HEK293 (cell line): ENCODE results near the gene TCF7L1.

ENCODE experiments used
- CTCF ChIA-PET: fragments of 350-600 bp; formaldehyde crosslinking; extraction: SDS; loops from one replicate; lab custom pipeline; 2021; ENCODE audit warnings: antibody characterized with exemption; lab: Yijun Ruan, JAX
- POLR2A ChIA-PET: fragments of 300-600 bp; formaldehyde crosslinking; extraction: SDS; loops from one replicate; lab custom pipeline; 2020; ENCODE audit warnings: antibody characterized with exemption, inconsistent platforms; lab: Yijun Ruan, JAX
- H3K27ac ChIP-seq: fragments of 200-500 bp; sonication (Bioruptor generic); 2 replicates; pipeline ENCODE4 v1.5.1; 2014; ENCODE audit warnings: low read depth, low read length, control low read depth, inconsistent platforms; ENCODE audit errors: extremely low read depth
- H3K36me3 ChIP-seq, 2 experiments: fragments of 200-500 bp in 1 of 2; sonication (Bioruptor generic) in 1 of 2; 1 replicate in 1 of 2; 2 replicates in 1 of 2; pipeline ENCODE4 v1.5.1; 2014 to 2017; ENCODE audit warnings: inconsistent platforms in 2 of 2, low read length in 2 of 2; ENCODE audit not compliant: control insufficient read depth in 2 of 2, insufficient read depth in 1 of 2
- H3K4me1 ChIP-seq: fragments of 200-500 bp; sonication (Bioruptor generic); 2 replicates; pipeline ENCODE4 v1.5.1; 2014; ENCODE audit warnings: mild to moderate bottlenecking, low read length, inconsistent platforms; ENCODE audit not compliant: control insufficient read depth, insufficient read depth
- H3K4me3 ChIP-seq: 2 replicates; pipeline ENCODE4 v1.5.1; 2011; ENCODE audit warnings: low read depth, mild to moderate bottlenecking, control low read depth, low read length, moderate library complexity
- H3K9me3 ChIP-seq: fragments of 200-500 bp; sonication (Bioruptor generic); 2 replicates; pipeline ENCODE4 v1.5.1; 2014; ENCODE audit warnings: low read depth, low read length, inconsistent platforms; ENCODE audit not compliant: control insufficient read depth, insufficient read depth
- FEZF1 ChIP-seq: fragments of 450-650 bp; formaldehyde crosslinking; IDR thresholded peaks from 2 replicates; pipeline ENCODE4 v1.5.1; 2016; ENCODE audit warnings: missing biosample characterization, missing genetic modification characterization
- GLI2 ChIP-seq: fragments of 450-650 bp; formaldehyde crosslinking; IDR thresholded peaks from 2 replicates; pipeline ENCODE4; 2017; ENCODE audit warnings: missing biosample characterization, missing genetic modification characterization, low read depth, borderline replicate concordance
- GLIS1 ChIP-seq: fragments of 450-650 bp; formaldehyde crosslinking; IDR thresholded peaks from 2 replicates; pipeline ENCODE4 v1.5.1; 2016; ENCODE audit warnings: missing biosample characterization, missing genetic modification characterization
- HOXD13 ChIP-seq: sonication (generic); formaldehyde crosslinking; IDR thresholded peaks from 2 replicates; pipeline ENCODE4 v1.8.0; 2022; ENCODE audit warnings: missing genetic modification reagents, borderline replicate concordance
- KLF7 ChIP-seq: fragments of 450-650 bp; formaldehyde crosslinking; IDR thresholded peaks from 2 replicates; pipeline ENCODE4 v1.5.1; 2016; ENCODE audit warnings: missing biosample characterization, missing genetic modification characterization, borderline replicate concordance
- KLF8 ChIP-seq: fragments of 450-650 bp; formaldehyde crosslinking; IDR thresholded peaks from 2 replicates; pipeline ENCODE4 v1.5.1; 2016; ENCODE audit warnings: missing biosample characterization, missing genetic modification characterization
- SETDB1 ChIP-seq: IDR thresholded peaks from one replicate; pipeline ENCODE4 v1.6.1; 2017; ENCODE audit warnings: mild to moderate bottlenecking, low read length, moderate library complexity, mixed read lengths; ENCODE audit not compliant: insufficient read length
- YY2 ChIP-seq: fragments of 450-650 bp; formaldehyde crosslinking; IDR thresholded peaks from 2 replicates; pipeline ENCODE4 v1.5.1; 2016; ENCODE audit warnings: missing biosample characterization, missing genetic modification characterization
- ZBTB1 ChIP-seq: fragments of 450-650 bp; formaldehyde crosslinking; IDR thresholded peaks from 2 replicates; pipeline ENCODE4 v1.5.1; 2016; ENCODE audit warnings: missing biosample characterization, missing genetic modification characterization
- ZBTB20 ChIP-seq: fragments of 450-650 bp; formaldehyde crosslinking; IDR thresholded peaks from 2 replicates; pipeline ENCODE4 v1.5.1; 2016; ENCODE audit warnings: missing biosample characterization, missing genetic modification characterization
- ZBTB21 ChIP-seq: fragments of 450-650 bp; formaldehyde crosslinking; IDR thresholded peaks from 2 replicates; pipeline ENCODE4 v1.5.1; 2017; ENCODE audit warnings: missing biosample characterization, missing genetic modification characterization
- ZBTB8A ChIP-seq: fragments of 450-650 bp; formaldehyde crosslinking; IDR thresholded peaks from 2 replicates; pipeline ENCODE4 v1.5.1; 2016; ENCODE audit warnings: missing biosample characterization, missing genetic modification characterization
- ZFHX2 ChIP-seq: fragments of 450-650 bp; formaldehyde crosslinking; conservative IDR thresholded peaks from 2 replicates; pipeline ENCODE4 v1.5.1; 2016; ENCODE audit warnings: missing biosample characterization, missing genetic modification characterization
- ZNF184 ChIP-seq: fragments of 450-650 bp; IDR thresholded peaks from 2 replicates; pipeline ENCODE4 v1.5.1; 2018; ENCODE audit warnings: missing biosample characterization, mild to moderate bottlenecking, missing genetic modification characterization
- ZNF202 ChIP-seq: fragments of 450-650 bp; formaldehyde crosslinking; IDR thresholded peaks from 2 replicates; pipeline ENCODE4 v1.5.1; 2016; ENCODE audit warnings: missing biosample characterization, missing genetic modification characterization, borderline replicate concordance
- ZNF302 ChIP-seq: fragments of 450-650 bp; formaldehyde crosslinking; IDR thresholded peaks from 2 replicates; pipeline ENCODE4 v1.5.1; 2016; ENCODE audit warnings: missing biosample characterization, missing genetic modification characterization, low read depth
- ZNF514 ChIP-seq: fragments of 450-650 bp; formaldehyde crosslinking; IDR thresholded peaks from 2 replicates; pipeline ENCODE4 v1.5.1; 2016; ENCODE audit warnings: missing biosample characterization, missing genetic modification characterization
- ZNF571 ChIP-seq: fragments of 450-650 bp; formaldehyde crosslinking; IDR thresholded peaks from 2 replicates; pipeline ENCODE4 v1.5.0; 2017; ENCODE audit warnings: missing biosample characterization, missing genetic modification characterization
- ZNF585B ChIP-seq: fragments of 450-650 bp; formaldehyde crosslinking; IDR thresholded peaks from 2 replicates; pipeline ENCODE4 v1.5.1; 2016; ENCODE audit warnings: missing biosample characterization, missing genetic modification characterization
- ZNF600 ChIP-seq: fragments of 450-650 bp; formaldehyde crosslinking; IDR thresholded peaks from 2 replicates; pipeline ENCODE4 v1.5.1; 2016; ENCODE audit warnings: missing biosample characterization, missing genetic modification characterization
- ZNF624 ChIP-seq: fragments of 450-650 bp; formaldehyde crosslinking; IDR thresholded peaks from 2 replicates; pipeline ENCODE4 v1.5.1; 2017; ENCODE audit warnings: missing biosample characterization, missing genetic modification characterization
- ZSCAN16 ChIP-seq: fragments of 450-650 bp; formaldehyde crosslinking; IDR thresholded peaks from 2 replicates; pipeline ENCODE4 v1.5.1; 2016; ENCODE audit warnings: missing biosample characterization, missing genetic modification characterization
- TF ChIP-seq, protein P1 (sequence below): fragments of 450-650 bp; formaldehyde crosslinking; IDR thresholded peaks from 2 replicates; pipeline ENCODE4 v1.5.1; 2016; ENCODE audit warnings: missing biosample characterization, missing genetic modification characterization
- TF ChIP-seq, protein P2 (sequence below): fragments of 450-650 bp; formaldehyde crosslinking; IDR thresholded peaks from 2 replicates; pipeline ENCODE4 v1.5.1; 2016; ENCODE audit warnings: missing biosample characterization, missing genetic modification characterization
- TF ChIP-seq, protein P3 (sequence below): fragments of 450-650 bp; formaldehyde crosslinking; IDR thresholded peaks from 2 replicates; pipeline ENCODE4 v1.5.1; 2016; ENCODE audit warnings: missing biosample characterization, missing genetic modification characterization
- TF ChIP-seq, protein P4 (sequence below): IDR thresholded peaks from 2 replicates; pipeline ENCODE4 v1.6.1; 2011; ENCODE audit warnings: mild to moderate bottlenecking, low read depth, low read length, borderline replicate concordance
- TF ChIP-seq, protein P5 (sequence below): fragments of 450-650 bp; formaldehyde crosslinking; IDR thresholded peaks from 2 replicates; pipeline ENCODE4 v1.5.1; 2017; ENCODE audit warnings: missing biosample characterization, missing genetic modification characterization

The TCF7L1 gene

DNA sequence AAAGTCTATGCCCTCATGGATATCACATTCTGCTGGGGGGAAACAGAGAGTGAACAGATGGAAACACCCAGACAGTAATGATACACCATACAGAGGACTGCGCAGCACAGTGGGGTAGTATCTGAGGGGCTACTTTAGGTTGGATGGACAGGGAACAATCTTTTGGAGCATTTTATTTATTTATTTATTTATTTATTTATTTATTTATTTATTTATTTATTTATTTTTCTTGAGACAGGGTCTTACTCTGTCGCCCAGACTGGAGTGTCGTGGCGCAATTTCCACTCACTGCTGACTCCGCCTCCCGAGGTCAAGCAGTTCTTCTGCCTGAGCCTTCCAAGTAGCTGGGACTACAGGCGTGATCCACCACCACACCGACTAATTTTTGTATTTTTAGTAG lies 105.4 kb downstream of the TCF7L1 start (continued):
- TF ChIP-seq ZNF184 = no peak
- TF ChIP-seq ZSCAN16 (tag by site-specific recombination) = no peak
- TF ChIP-seq, protein P1, sequence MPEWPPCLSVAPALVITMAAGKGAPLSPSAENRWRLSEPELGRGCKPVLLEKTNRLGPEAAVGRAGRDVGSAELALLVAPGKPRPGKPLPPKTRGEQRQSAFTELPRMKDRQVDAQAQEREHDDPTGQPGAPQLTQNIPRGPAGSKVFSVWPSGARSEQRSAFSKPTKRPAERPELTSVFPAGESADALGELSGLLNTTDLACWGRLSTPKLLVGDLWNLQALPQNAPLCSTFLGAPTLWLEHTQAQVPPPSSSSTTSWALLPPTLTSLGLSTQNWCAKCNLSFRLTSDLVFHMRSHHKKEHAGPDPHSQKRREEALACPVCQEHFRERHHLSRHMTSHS (tag by site-specific recombination) = no peak
- TF ChIP-seq, protein P2, sequence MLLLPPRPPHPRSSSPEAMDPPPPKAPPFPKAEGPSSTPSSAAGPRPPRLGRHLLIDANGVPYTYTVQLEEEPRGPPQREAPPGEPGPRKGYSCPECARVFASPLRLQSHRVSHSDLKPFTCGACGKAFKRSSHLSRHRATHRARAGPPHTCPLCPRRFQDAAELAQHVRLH = no peak
- TF ChIP-seq KLF8 = no peak
- peak; percentile 75 for TF ChIP-seq ZBTB8A (tag by site-specific recombination)
- TF ChIP-seq ZNF600 (tag by site-specific recombination) = no peak
- peak; percentile 30; the same call in 1 of the 2 replicates for TF ChIP-seq GLI2
- no peak for TF ChIP-seq SETDB1
- no peak for TF ChIP-seq HOXD13
- TF ChIP-seq ZNF624 (tag by site-specific recombination) = no peak
- 0 out of 2 replicates have a peak, but pooled peaks have one; percentile 21 for TF ChIP-seq ZBTB21
- no peak for TF ChIP-seq ZNF514 (tag by site-specific recombination)
- no peak for TF ChIP-seq GLIS1

DNA sequence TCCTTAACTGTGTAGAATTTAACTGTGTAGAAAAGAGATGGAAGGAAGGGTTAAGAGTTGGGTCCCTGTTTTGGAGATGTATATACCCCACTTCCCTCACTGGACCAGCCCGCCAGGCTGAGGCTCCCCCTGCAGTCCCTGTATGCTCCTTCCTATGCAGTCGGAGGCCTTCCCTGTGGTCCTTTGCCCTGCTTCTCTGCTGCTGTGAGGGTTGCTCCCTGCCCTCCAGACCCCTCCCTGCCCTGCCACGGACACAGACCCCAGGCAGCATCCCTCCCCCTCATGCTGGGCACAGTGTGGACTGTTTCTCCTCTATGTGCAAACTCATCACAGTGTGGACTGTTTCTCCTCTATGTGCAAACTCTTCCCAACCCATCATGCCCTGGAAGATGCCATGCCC lies 105.9 kb downstream of the TCF7L1 start:
- Histone ChIP-seq H3K36me3 (no peaks in the 10 kb centered on the region), H3K27ac (no peak overlapping the region), H3K4me3 (no peak overlapping the region), H3K9me3 (no peaks in the 10 kb centered on the region), H3K4me1 (no peaks in the 10 kb centered on the region)
- TF ChIP-seq ZFHX2 (tag by site-specific recombination) (no peak), ZNF585B (no peak)
- POLR2A ChIA-PET = no interaction called here
- CTCF ChIA-PET = interaction anchor here (0.5 to 0.7 kb wide), 2 partner anchors 90 to 372 kb away, joined by 3 to 6 read pairs; no protein-coding TSS in a partner anchor

DNA sequence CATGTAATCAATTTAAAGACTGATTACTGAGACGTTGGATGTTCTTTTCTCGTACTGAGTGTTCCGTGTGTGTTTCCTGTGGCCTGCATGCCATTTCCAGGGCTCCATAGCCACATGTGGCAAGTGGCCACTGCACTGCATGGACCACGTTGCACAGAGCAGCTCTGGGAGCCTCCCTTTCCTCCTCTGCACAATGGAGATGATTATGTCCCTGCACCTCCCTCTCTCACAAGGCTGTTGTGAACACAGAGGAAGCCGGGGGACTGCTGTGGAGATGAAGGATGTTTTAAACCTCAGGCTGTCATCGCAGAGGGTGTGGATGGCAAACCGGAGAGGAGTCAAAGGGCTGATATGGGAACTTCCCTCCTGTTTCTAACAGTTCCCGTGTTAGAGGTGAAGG lies 106.9 kb downstream of the TCF7L1 start:
- Histone ChIP-seq H3K27ac (no peak overlapping the region), H3K4me1 (no peaks in the 10 kb centered on the region), H3K36me3 (no peaks in the 10 kb centered on the region), H3K4me3 (no peak overlapping the region), H3K9me3 (no peaks in the 10 kb centered on the region)
- ChIA-PET POLR2A (no interaction called here), CTCF (interaction anchor here (1.6 kb wide), 1 partner anchor 173 kb away, joined by 5 read pairs; no protein-coding TSS in a partner anchor)
- TF ChIP-seq, protein P3, sequence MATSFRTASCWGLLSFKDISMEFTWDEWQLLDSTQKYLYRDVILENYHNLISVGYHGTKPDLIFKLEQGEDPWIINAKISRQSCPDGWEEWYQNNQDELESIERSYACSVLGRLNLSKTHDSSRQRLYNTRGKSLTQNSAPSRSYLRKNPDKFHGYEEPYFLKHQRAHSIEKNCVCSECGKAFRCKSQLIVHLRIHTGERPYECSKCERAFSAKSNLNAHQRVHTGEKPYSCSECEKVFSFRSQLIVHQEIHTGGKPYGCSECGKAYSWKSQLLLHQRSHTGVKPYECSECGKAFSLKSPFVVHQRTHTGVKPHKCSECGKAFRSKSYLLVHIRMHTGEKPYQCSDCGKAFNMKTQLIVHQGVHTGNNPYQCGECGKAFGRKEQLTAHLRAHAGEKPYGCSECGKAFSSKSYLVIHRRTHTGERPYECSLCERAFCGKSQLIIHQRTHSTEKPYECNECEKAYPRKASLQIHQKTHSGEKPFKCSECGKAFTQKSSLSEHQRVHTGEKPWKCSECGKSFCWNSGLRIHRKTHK (tag by site-specific recombination) = no peak
- TF ChIP-seq ZNF302 (tag by site-specific recombination) (no peak), FEZF1 (tag by site-specific recombination) (no peak), ZNF202 (no peak), KLF7 (tag by site-specific recombination) (no peak), YY2 (no peak), ZBTB20 (tag by site-specific recombination) (no peak), ZNF571 (tag by site-specific recombination) (no peak), ZBTB1 (tag by site-specific recombination) (no peak)
- TF ChIP-seq, protein P4, sequence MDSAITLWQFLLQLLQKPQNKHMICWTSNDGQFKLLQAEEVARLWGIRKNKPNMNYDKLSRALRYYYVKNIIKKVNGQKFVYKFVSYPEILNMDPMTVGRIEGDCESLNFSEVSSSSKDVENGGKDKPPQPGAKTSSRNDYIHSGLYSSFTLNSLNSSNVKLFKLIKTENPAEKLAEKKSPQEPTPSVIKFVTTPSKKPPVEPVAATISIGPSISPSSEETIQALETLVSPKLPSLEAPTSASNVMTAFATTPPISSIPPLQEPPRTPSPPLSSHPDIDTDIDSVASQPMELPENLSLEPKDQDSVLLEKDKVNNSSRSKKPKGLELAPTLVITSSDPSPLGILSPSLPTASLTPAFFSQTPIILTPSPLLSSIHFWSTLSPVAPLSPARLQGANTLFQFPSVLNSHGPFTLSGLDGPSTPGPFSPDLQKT = no peak
- TF ChIP-seq, protein P5, sequence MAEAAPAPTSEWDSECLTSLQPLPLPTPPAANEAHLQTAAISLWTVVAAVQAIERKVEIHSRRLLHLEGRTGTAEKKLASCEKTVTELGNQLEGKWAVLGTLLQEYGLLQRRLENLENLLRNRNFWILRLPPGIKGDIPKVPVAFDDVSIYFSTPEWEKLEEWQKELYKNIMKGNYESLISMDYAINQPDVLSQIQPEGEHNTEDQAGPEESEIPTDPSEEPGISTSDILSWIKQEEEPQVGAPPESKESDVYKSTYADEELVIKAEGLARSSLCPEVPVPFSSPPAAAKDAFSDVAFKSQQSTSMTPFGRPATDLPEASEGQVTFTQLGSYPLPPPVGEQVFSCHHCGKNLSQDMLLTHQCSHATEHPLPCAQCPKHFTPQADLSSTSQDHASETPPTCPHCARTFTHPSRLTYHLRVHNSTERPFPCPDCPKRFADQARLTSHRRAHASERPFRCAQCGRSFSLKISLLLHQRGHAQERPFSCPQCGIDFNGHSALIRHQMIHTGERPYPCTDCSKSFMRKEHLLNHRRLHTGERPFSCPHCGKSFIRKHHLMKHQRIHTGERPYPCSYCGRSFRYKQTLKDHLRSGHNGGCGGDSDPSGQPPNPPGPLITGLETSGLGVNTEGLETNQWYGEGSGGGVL (tag by site-specific recombination) = no peak
